H1 (cell line): Measurements from ENCODE around the gene NEGR1. TPM values are rescaled to one million over a fixed set of nuclear protein-coding genes. Genes with fewer than 3 reads are reported as not detected.

Source experiments
- CTCF ChIA-PET: fragments of 300-600 bp; sonication (Branson Sonifier 250); formaldehyde crosslinking; loops from one replicate; lab custom pipeline; 2021; ENCODE audit not compliant: partially characterized antibody; lab: Charles Lee
- POLR2A ChIA-PET: fragments of 300-600 bp; sonication (Branson Sonifier 250); formaldehyde crosslinking; loops from one replicate; lab custom pipeline; 2021; ENCODE audit warnings: inconsistent platforms; ENCODE audit not compliant: partially characterized antibody; lab: Charles Lee
- DNase-seq, 2 experiments: peaks; one replicate each; pipeline versions ENCODE4 v3.0.0 to v3.0.0-alpha.2; 2010 to 2022; ENCODE audit warnings: low spot score in 2 of 2, low read depth in 1 of 2, mixed read lengths in 1 of 2
- FAIRE-seq: peaks from 2 replicates; lab custom pipeline; 2011; peaks lifted over from hg19 to GRCh38; lab: Jason Lieb, UNC
- H2AFZ ChIP-seq: 2 replicates; pipeline ENCODE4 v1.8.1; 2012; ENCODE audit warnings: low read length, inconsistent platforms
- H2AK5ac ChIP-seq: 2 replicates; pipeline ENCODE4 v1.6.1; 2013; ENCODE audit warnings: low read depth, low read length
- H2BK120ac ChIP-seq: replicated peaks from 2 replicates; pipeline ENCODE3; 2013; ENCODE audit warnings: low read depth, low read length, inconsistent platforms
- H2BK12ac ChIP-seq: 2 replicates; pipeline ENCODE4 v1.6.1; 2013; ENCODE audit warnings: low read depth, low read length
- H2BK15ac ChIP-seq: 2 replicates; pipeline ENCODE4 v1.6.1; 2013; ENCODE audit warnings: low read length
- H2BK20ac ChIP-seq: 2 replicates; pipeline ENCODE4 v1.6.1; 2013; ENCODE audit warnings: low read length
- H2BK5ac ChIP-seq: 2 replicates; pipeline ENCODE4 v1.6.1; 2013; ENCODE audit warnings: low read depth, low read length
- H3K14ac ChIP-seq: 2 replicates; pipeline ENCODE4 v1.6.1; 2013; ENCODE audit warnings: inconsistent platforms; ENCODE audit not compliant: insufficient read length
- H3K18ac ChIP-seq: 2 replicates; pipeline ENCODE4 v1.6.1; 2013; ENCODE audit warnings: low read length; ENCODE audit errors: extremely low read depth
- H3K23ac ChIP-seq: 2 replicates; pipeline ENCODE4 v1.6.1; 2013; ENCODE audit warnings: inconsistent platforms; ENCODE audit not compliant: insufficient read length
- H3K23me2 ChIP-seq: 2 replicates; pipeline ENCODE4 v1.6.1; 2013; ENCODE audit warnings: low read depth, low read length
- H3K27ac ChIP-seq: 2 replicates; pipeline ENCODE4 v1.6.1; 2011; ENCODE audit warnings: low read depth, low read length, inconsistent platforms
- H3K27me3 ChIP-seq, 4 experiments: replicated peaks in 1 of 4; 1 replicate in 1 of 4; 2 replicates in 3 of 4; pipeline versions ENCODE4 v1.6.1 to v1.8.1; 2011 to 2013; ENCODE audit warnings: low read length in 3 of 4, mild to moderate bottlenecking in 3 of 4, inconsistent platforms in 2 of 4, mixed read lengths in 2 of 4, moderate library complexity in 1 of 4; ENCODE audit not compliant: control insufficient read depth in 3 of 4, insufficient read depth in 3 of 4; ENCODE audit errors: extremely low read depth in 1 of 4
- H3K36me3 ChIP-seq, 4 experiments: 2 replicates each; pipeline versions ENCODE4 v1.6.1 to v1.8.1; 2011 to 2013; ENCODE audit warnings: mild to moderate bottlenecking in 4 of 4, low read length in 3 of 4, moderate library complexity in 2 of 4, control low read depth in 1 of 4, inconsistent platforms in 1 of 4; ENCODE audit not compliant: insufficient read depth in 4 of 4, control insufficient read depth in 2 of 4
- H3K4ac ChIP-seq: replicated peaks from 2 replicates; pipeline ENCODE3; 2013; ENCODE audit warnings: low read length, low read depth, mixed read lengths, inconsistent platforms; ENCODE audit not compliant: insufficient read length
- H3K4me1 ChIP-seq, 4 experiments: replicated peaks in 1 of 4; 1 replicate in 1 of 4; 2 replicates in 3 of 4; pipeline versions ENCODE4 v1.6.1 to v1.8.1; 2011 to 2013; ENCODE audit warnings: low read length in 3 of 4, inconsistent platforms in 2 of 4, mixed read lengths in 1 of 4; ENCODE audit not compliant: insufficient read depth in 4 of 4, control insufficient read depth in 3 of 4
- H3K4me2 ChIP-seq, 2 experiments: 2 replicates each; pipeline versions ENCODE4 v1.6.1 to v1.8.1; 2011 to 2013; ENCODE audit warnings: low read depth in 2 of 2, low read length in 2 of 2, control low read depth in 1 of 2, inconsistent platforms in 1 of 2, mild to moderate bottlenecking in 1 of 2; ENCODE audit not compliant: insufficient read depth in 1 of 2
- H3K4me3 ChIP-seq, 4 experiments: fragments of 200-600, 300-600 bp in 1 of 4; sonication (generic), shearing (Covaris generic), sonication (Bioruptor Twin) in 1 of 4; 2 replicates each; pipeline versions ENCODE4 v1.5.1 to v1.8.1; 2011 to 2016; ENCODE audit warnings: low read length in 4 of 4, low read depth in 3 of 4, control low read depth in 2 of 4, inconsistent platforms in 2 of 4, mild to moderate bottlenecking in 2 of 4, mixed read lengths in 1 of 4, moderate library complexity in 1 of 4; ENCODE audit not compliant: insufficient read depth in 2 of 4; ENCODE audit errors: extremely low read depth in 1 of 4
- H3K56ac ChIP-seq: replicated peaks from 2 replicates; pipeline ENCODE3; 2013; ENCODE audit warnings: low read depth, mild to moderate bottlenecking, mixed read lengths, low read length, inconsistent platforms; ENCODE audit not compliant: insufficient read length
- H3K79me1 ChIP-seq: 2 replicates; pipeline ENCODE4 v1.6.1; 2013; ENCODE audit warnings: low read depth, low read length, control low read depth
- H3K79me2 ChIP-seq, 2 experiments: 2 replicates each; pipeline versions ENCODE4 v1.6.1 to v1.8.1; 2012 to 2013; ENCODE audit warnings: low read length in 2 of 2, mild to moderate bottlenecking in 2 of 2, inconsistent platforms in 1 of 2; ENCODE audit not compliant: insufficient read depth in 2 of 2, control insufficient read depth in 1 of 2
- H3K9ac ChIP-seq, 4 experiments: replicated peaks in 1 of 4; 1 replicate in 1 of 4; 2 replicates in 3 of 4; pipeline versions ENCODE4 v1.6.1 to v1.8.1; 2011 to 2013; ENCODE audit warnings: low read depth in 3 of 4, low read length in 3 of 4, control low read depth in 2 of 4, mild to moderate bottlenecking in 2 of 4, moderate library complexity in 2 of 4, inconsistent platforms in 1 of 4; ENCODE audit errors: extremely low read depth in 1 of 4
- H3K9me3 ChIP-seq, 2 experiments: 2 replicates each; pipeline versions ENCODE4 v1.6.1 to v1.8.1; 2012 to 2013; ENCODE audit warnings: mild to moderate bottlenecking in 2 of 2, moderate library complexity in 2 of 2, control low read depth in 1 of 2, inconsistent platforms in 1 of 2, low read depth in 1 of 2, low read length in 1 of 2, mixed read lengths in 1 of 2; ENCODE audit not compliant: insufficient read depth in 2 of 2
- H4K20me1 ChIP-seq, 2 experiments: replicated peaks in 1 of 2; 2 replicates each; pipeline versions ENCODE3 to v1.8.1; 2011 to 2013; ENCODE audit warnings: inconsistent platforms in 2 of 2, low read length in 2 of 2, mild to moderate bottlenecking in 1 of 2; ENCODE audit not compliant: insufficient read depth in 2 of 2, control insufficient read depth in 1 of 2
- H4K5ac ChIP-seq: 2 replicates; pipeline ENCODE4 v1.6.1; 2013; ENCODE audit warnings: low read length, low read depth, mixed read lengths, inconsistent platforms; ENCODE audit not compliant: insufficient read length
- H4K8ac ChIP-seq: 2 replicates; pipeline ENCODE4 v1.8.0; 2013; ENCODE audit warnings: mild to moderate bottlenecking, moderate library complexity, low read length, inconsistent platforms; ENCODE audit not compliant: insufficient read depth; ENCODE audit errors: extremely low read depth
- H4K91ac ChIP-seq: replicated peaks from 2 replicates; pipeline ENCODE3; 2013; ENCODE audit warnings: low read length, mixed read lengths, inconsistent platforms; ENCODE audit not compliant: insufficient read length
- BACH1 ChIP-seq: IDR thresholded peaks from 2 replicates; pipeline ENCODE4 v1.6.1; 2012; ENCODE audit warnings: low read length, improper control_type of control experiment
- CHD1 ChIP-seq: IDR thresholded peaks from 2 replicates; pipeline ENCODE4 v1.6.1; 2012; ENCODE audit warnings: low read depth, low read length, improper control_type of control experiment
- KDM5A ChIP-seq: fragments of 200-600 bp; IDR thresholded peaks from 2 replicates; pipeline ENCODE4 v1.7.1; 2012; ENCODE audit warnings: mild to moderate bottlenecking, low read length, inconsistent platforms, mixed read lengths
- NRF1 ChIP-seq: IDR thresholded peaks from 2 replicates; pipeline ENCODE4 v1.6.1; 2011; ENCODE audit warnings: mild to moderate bottlenecking, low read depth, low read length, improper control_type of control experiment
- TBP ChIP-seq: IDR thresholded peaks from 2 replicates; pipeline ENCODE4 v1.6.1; 2011; ENCODE audit warnings: low read depth, low read length, improper control_type of control experiment
- WGBS, 2 experiments: shearing (Covaris generic) in 1 of 2; methylation state at CpG; one replicate each; pipeline versions ENCODE4 v1.1.6 to v1.1.7; 2013 to 2015; ENCODE audit warnings: low lambda C conversion rate in 2 of 2, mixed read lengths in 2 of 2, inconsistent platforms in 1 of 2, low coverage in 1 of 2, missing lambda C conversion rate in 1 of 2; ENCODE audit not compliant: insufficient replicate concordance in 2 of 2, insufficient coverage in 1 of 2, insufficient read length in 1 of 2; ENCODE audit errors: extremely low coverage in 1 of 2, missing lambda C conversion rate in 1 of 2; 5-methylcytosine and 5-hydroxymethylcytosine counted together
- polyA plus RNA-seq, 7 experiments: library from polyadenylated mRNA; depleted of rRNA in 3 of 7; stranded (reverse) in 5 of 7; unstranded in 2 of 7; fragments of >200 nt in 5 of 7; fragments of 200-250 nt in 2 of 7; gene quantifications; 1 replicate in 5 of 7; 2 replicates in 1 of 7; 4 replicates in 1 of 7; pipeline versions ENCODE4 v1.2.1 to v1.2.3, GENCODE V29; 2011 to 2013; ENCODE audit warnings: missing spikeins in 2 of 7, mixed read lengths in 2 of 7
- total RNA-seq: library from RNA; stranded (reverse); fragmentation: NEBNext Ultra II Directional; extraction: Animal tissue kit (Norgen Biotek cat#: 25700); gene quantifications from 2 replicates; pipeline ENCODE4 v1.2.1, GENCODE V29; 2021

The NEGR1 gene
- total and polyA plus RNA-seq, 2 of the 8 experiments (the other 6 are each of a cell fraction or from before 2014, with no cell fraction given) = 0.71 to 1.3 TPM

DNA sequence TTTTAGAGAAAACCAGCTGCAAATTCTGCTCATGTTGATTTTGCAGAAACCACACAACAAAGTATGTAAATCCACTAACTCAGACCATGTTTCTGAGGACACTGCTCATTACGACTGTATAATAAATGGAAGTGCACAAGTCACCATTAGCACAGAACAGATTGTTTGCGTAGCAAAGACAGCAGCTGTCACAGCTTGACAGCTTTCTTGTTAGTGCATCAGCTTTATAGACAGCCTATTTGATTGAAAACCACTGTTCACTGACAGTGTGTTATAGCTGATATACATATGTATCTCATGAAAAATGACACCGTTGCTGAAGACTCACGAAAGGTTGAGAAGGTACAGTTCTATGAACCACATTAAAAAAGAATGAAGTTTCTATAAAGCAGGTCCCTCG lies 641.3 kb downstream of the NEGR1 start:
- H2BK120ac ChIP-seq = no peak overlapping the region
- H3K4me3 ChIP-seq = no peak overlapping the region
- no peak overlapping the region for H2AK5ac ChIP-seq
- H2BK20ac ChIP-seq = no peak overlapping the region
- no peak overlapping the region for H3K4me2 ChIP-seq
- H4K20me1 ChIP-seq = no peaks in the 10 kb centered on the region
- H3K23ac ChIP-seq = no peak overlapping the region
- no peaks in the 10 kb centered on the region for H3K27me3 ChIP-seq
- POLR2A ChIA-PET = interaction anchor here (0.6 kb wide), 1 partner anchor 360 kb away, joined by 3 read pairs; no protein-coding TSS in a partner anchor
- H4K91ac ChIP-seq = no peak overlapping the region
- no peak overlapping the region for H4K8ac ChIP-seq
- no peak overlapping the region for H2BK15ac ChIP-seq
- H3K4ac ChIP-seq = no peak overlapping the region
- no peaks in the 10 kb centered on the region for H3K4me1 ChIP-seq
- DNase-seq (no peak), FAIRE-seq (no peak)
- CTCF ChIA-PET = interaction anchor here (1.2 to 1.9 kb wide), 2 partner anchors 9 to 12 kb away, joined by 4 read pairs; no protein-coding TSS in a partner anchor
- no peak overlapping the region for H3K14ac ChIP-seq
- H3K36me3 ChIP-seq = no peaks in the 10 kb centered on the region
- H2BK5ac ChIP-seq = no peak overlapping the region
- no peaks in the 10 kb centered on the region for H3K9me3 ChIP-seq
- 90% methylated on average over 5 of the region's 5 CpGs; no CpG with 5 or more reads in 1 of the 2 experiments for WGBS, 2 experiments
- H3K27ac ChIP-seq = no peak overlapping the region
- no peak overlapping the region for H3K56ac ChIP-seq
- no peak overlapping the region for H2AFZ ChIP-seq
- H3K79me1 ChIP-seq = no peaks in the 10 kb centered on the region
- H3K18ac ChIP-seq = no peak overlapping the region
- H2BK12ac ChIP-seq = no peak overlapping the region
- no peaks in the 10 kb centered on the region for H3K23me2 ChIP-seq
- no peaks in the 10 kb centered on the region for H3K79me2 ChIP-seq
- H4K5ac ChIP-seq = no peak overlapping the region
- no peak overlapping the region for H3K9ac ChIP-seq
- TF ChIP-seq TBP = no peak
- TF ChIP-seq NRF1 = no peak
- no peak for TF ChIP-seq KDM5A
- TF ChIP-seq BACH1 = no peak
- no peak for TF ChIP-seq CHD1
